Pancreas (tissue), 10 donors: ENCODE data around the gene ACBD7. TPM values are rescaled to one million over a fixed set of nuclear protein-coding genes. Genes with fewer than 3 reads are reported as not detected.

Experiments
- ATAC-seq, 4 donors: fragments of 200-7000 bp; cut with Tn5 transposase; one replicate each; pipeline versions ENCODE4 v1.8.0 to v1.9.1; 2020; ENCODE audit warnings: mild to moderate bottlenecking in 4 of 4, moderate library complexity in 4 of 4
- DNase-seq, 6 donors: peaks; one replicate each; pipeline ENCODE4 v3.0.0-alpha.2; 2020
- FAIRE-seq: peaks from 2 replicates; lab custom pipeline; 2012; peaks lifted over from hg19 to GRCh38; lab: Jason Lieb, UNC
- H3K27ac ChIP-seq, 4 donors: fragments of 200-600 bp; sonication (generic); 1 replicate in 3 of 4; 2 replicates in 1 of 4; pipeline versions ENCODE4 v1.5.0 to v1.8.0; 2020
- H3K27me3 ChIP-seq, 4 donors: fragments of 200-600 bp; one replicate each; pipeline ENCODE4 v1.8.0; 2021
- H3K36me3 ChIP-seq, 3 donors: fragments of 200-600 bp; sonication (generic) in 1 of 3; one replicate each; pipeline versions ENCODE4 v1.5.0 to v1.8.0; 2020 to 2021
- H3K4me1 ChIP-seq, 3 donors: fragments of 200-600 bp; one replicate each; pipeline ENCODE4 v1.8.0; 2021
- H3K4me3 ChIP-seq, 4 donors: fragments of 200-600 bp; sonication (generic) in 2 of 4; one replicate each; pipeline versions ENCODE4 v1.5.0 to v1.8.0; 2020 to 2021
- H3K9me3 ChIP-seq, 4 donors: fragments of 200-600 bp; one replicate each; pipeline ENCODE4 v1.8.0; 2021
- WGBS, 2 donors: extraction: QIAGEN DNeasy Blood & Tissue Kit; methylation state at CpG; one replicate each; pipeline ENCODE4 v1.1.7; 2013; 5-methylcytosine and 5-hydroxymethylcytosine counted together
- intact Hi-C, 3 donors: fragments of 100-400 bp; cut with DNase I; formaldehyde crosslinking; loops; one replicate each; pipeline versions ENCODE4 v1.11.1 to v1.14.2; 2022
- polyA plus RNA-seq, 2 donors: library from polyadenylated mRNA; stranded (reverse); fragments of 200-250 nt; gene quantifications; one replicate each; pipeline ENCODE4 v1.2.3, GENCODE V29; 2013
- total RNA-seq, 6 donors: library from RNA; stranded (reverse); fragmentation: NEBNext Ultra II Directional in 4 of 6; extraction: Animal tissue kit (Norgen Biotek cat#: 25700) in 4 of 6; gene quantifications; one replicate each; pipeline versions ENCODE4 v1.2.1 to v1.2.4, GENCODE V29; 2021 to 2023
- TF ChIP-seq, protein P1 (sequence below), 4 donors: fragments of 200-600 bp; sonication (generic) in 3 of 4; IDR thresholded peaks; one replicate each; pipeline versions ENCODE4 v1.5.0 to v1.8.0; 2021; ENCODE audit warnings: antibody characterized with exemption in 4 of 4
- donor health status: healthy with polysubstance abuse.
- donor health status: DM: no; HTN: no; CAD: no; lungs with moderate emphysema.
- donor health status: DM: no; HTN: no; CAD: no.
- donor health status: control.
- donor health status: control.
- donor health status: Bipolar disorder and iron deficiency.
- donor health status: DM: yes; HTN: yes; CAD: no.
- donor health status: DM: no; HTN: no; CAD: no.
- donor health status: DM: no; HTN: no; CAD: no.
- donor health status: DM: yes; HTN: yes; CAD: no.

Gene ACBD7
- total and polyA plus RNA-seq, 8 donors: 0.07 to 0.59 (median 0.29) TPM; not detected in 3

DNA sequence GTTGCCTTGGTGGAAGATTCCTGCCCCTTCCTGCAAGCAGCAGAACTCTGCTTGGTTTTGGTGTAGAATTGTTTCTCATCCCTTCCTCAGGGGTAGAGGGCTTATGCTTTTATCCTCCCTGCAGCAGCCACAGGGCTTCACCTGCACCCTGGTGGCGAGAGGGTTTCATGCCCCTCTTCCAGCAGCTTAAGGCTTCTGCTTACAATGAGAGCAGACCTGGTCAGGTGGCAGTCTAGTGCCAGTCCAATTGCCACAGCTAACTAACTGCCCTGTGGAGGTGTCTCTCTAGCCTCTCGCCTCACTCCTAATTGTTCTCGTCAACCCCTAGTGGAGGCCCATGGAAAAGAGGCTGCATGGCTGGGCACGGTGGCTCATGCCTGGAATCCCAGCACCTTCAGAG lies 19.3 kb downstream of the ACBD7 start:
- TF ChIP-seq, protein P1, sequence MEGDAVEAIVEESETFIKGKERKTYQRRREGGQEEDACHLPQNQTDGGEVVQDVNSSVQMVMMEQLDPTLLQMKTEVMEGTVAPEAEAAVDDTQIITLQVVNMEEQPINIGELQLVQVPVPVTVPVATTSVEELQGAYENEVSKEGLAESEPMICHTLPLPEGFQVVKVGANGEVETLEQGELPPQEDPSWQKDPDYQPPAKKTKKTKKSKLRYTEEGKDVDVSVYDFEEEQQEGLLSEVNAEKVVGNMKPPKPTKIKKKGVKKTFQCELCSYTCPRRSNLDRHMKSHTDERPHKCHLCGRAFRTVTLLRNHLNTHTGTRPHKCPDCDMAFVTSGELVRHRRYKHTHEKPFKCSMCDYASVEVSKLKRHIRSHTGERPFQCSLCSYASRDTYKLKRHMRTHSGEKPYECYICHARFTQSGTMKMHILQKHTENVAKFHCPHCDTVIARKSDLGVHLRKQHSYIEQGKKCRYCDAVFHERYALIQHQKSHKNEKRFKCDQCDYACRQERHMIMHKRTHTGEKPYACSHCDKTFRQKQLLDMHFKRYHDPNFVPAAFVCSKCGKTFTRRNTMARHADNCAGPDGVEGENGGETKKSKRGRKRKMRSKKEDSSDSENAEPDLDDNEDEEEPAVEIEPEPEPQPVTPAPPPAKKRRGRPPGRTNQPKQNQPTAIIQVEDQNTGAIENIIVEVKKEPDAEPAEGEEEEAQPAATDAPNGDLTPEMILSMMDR (IDR thresholded peaks at IDR 0.05): no peak
- no peaks in the 10 kb centered on the region for H3K4me1 ChIP-seq
- intact Hi-C loops: no loop called here

DNA sequence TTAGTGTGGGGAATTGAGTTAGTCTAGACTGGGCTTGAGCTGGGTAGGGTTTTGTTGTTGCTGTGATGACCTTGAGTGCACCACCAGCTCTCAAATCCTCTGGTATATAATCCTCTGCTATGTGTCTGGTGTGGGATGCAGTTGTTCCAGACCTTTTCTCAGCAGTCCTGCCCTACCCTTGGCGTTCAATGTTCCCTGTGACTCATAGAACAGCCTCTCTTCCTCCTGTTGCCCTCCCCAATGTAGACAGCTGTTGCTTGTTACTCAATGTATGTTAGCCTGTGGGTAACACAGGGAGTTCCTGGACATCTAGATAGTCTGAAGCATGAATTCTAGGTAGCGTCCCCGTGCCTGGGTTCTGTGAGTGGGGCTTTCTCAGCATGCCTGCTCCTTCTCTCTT lies 19.8 kb downstream of the ACBD7 start:
- Histone ChIP-seq H3K4me3 (no peak overlapping the region), H3K27me3 (no peaks in the 10 kb centered on the region), H3K4me1 (no peaks in the 10 kb centered on the region), H3K36me3 (no peaks in the 10 kb centered on the region), H3K27ac (no peak overlapping the region), H3K9me3 (no peaks in the 10 kb centered on the region)
- intact Hi-C loops: no loop called here
- no peak for FAIRE-seq
- DNase-seq: no peak
- no peak for ATAC-seq
- TF ChIP-seq, protein P1 (IDR thresholded peaks at IDR 0.05): no peak
- 83 to 87% methylated on average over 3 of the region's 3 CpGs for WGBS, 2 donors

More for the DNA sequence above, 19.3 kb downstream of the ACBD7 start:
- no peaks in the 10 kb centered on the region for H3K27me3 ChIP-seq
- DNase-seq (no peak), FAIRE-seq (no peak), ATAC-seq (no peak)
- no peak overlapping the region for H3K27ac ChIP-seq
- WGBS, 2 donors: 69 to 81% methylated on average over 4 of the region's 4 CpGs
- no peaks in the 10 kb centered on the region for H3K36me3 ChIP-seq
- H3K9me3 ChIP-seq: no peaks in the 10 kb centered on the region
- no peak overlapping the region for H3K4me3 ChIP-seq

DNA sequence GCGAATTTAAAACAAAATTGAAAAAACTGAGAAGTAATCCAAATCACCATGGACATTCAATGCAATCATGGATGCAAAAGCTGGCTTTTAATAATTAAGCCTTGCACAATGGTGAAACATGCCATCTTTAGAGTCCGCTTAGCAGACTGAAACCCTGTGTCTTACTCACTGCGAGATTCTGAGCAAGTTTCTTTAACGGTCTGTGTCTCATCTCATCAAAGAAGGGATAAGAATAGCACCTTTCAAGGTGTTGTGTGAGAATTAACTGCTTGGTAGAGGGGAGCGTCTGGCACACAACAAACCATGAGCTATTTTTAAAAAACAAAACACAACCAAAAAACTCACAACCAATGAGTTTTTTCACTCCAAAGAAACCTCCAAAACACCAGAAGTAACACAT lies 21.4 kb downstream of the ACBD7 start:
- Histone ChIP-seq H3K4me1 (no peaks in the 10 kb centered on the region), H3K9me3 (no peaks in the 10 kb centered on the region), H3K27ac (no peak overlapping the region), H3K36me3 (no peaks in the 10 kb centered on the region), H3K4me3 (no peak overlapping the region), H3K27me3 (no peaks in the 10 kb centered on the region)
- FAIRE-seq (no peak), DNase-seq (no peak), ATAC-seq (no peak)
- 75 to 88% methylated on average over 5 of the region's 5 CpGs for WGBS, 2 donors
- intact Hi-C loops: no loop called here
- TF ChIP-seq, protein P1 (IDR thresholded peaks at IDR 0.05): no peak

DNA sequence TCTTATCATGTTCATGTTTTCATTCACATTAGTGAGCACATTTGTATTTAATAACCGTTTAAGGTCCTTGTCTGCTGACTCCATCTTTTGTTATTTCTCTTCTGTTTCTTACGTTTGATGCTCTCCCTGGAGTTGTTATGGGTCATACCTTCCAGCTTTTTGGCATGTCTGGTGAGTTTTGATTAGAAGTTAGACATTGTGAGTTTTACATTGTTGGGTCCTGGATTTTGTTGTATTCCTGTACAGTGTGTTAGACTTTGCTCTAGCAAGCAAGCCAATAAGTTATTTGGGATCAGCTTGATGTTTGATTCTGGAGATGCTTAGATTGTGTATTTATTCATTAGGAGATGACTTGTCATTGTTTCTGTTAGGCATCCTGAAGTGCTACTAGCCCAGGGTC lies 27.9 kb downstream of the ACBD7 start:
- no peak for FAIRE-seq

DNA sequence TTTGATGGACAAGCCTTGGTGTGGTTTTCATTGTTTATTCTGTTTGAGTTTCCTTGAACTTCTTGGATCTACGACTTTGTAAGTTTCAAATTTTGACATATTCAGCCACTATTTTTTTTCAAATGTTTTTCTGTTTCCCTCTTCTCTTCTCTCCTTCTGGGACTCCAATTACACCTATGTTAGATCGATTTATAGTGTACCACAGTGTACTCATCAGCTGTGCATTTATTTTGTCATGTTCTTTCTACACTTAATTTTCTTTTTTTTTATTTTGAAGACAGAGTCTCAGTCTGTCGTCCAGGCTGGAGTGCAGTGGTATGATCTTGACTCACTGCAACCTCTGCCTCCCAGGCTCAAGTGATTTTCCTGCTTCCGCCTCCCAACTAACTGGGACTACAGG lies 28.7 kb downstream of the ACBD7 start:
- H3K9me3 ChIP-seq: no peaks in the 10 kb centered on the region
- no peaks in the 10 kb centered on the region for H3K4me1 ChIP-seq
- WGBS, 2 donors: 78 to 84% methylated on average over 4 of the region's 4 CpGs
- DNase-seq (no peak), ATAC-seq (no peak), FAIRE-seq (no peak)
- no peak overlapping the region for H3K27ac ChIP-seq
- no peak overlapping the region for H3K4me3 ChIP-seq
- no peaks in the 10 kb centered on the region for H3K36me3 ChIP-seq
- H3K27me3 ChIP-seq: no peaks in the 10 kb centered on the region
- intact Hi-C loops: no loop called here
- TF ChIP-seq, protein P1 (IDR thresholded peaks at IDR 0.05): no peak

More for the DNA sequence above, 27.9 kb downstream of the ACBD7 start:
- Histone ChIP-seq H3K27ac (no peak overlapping the region), H3K36me3 (no peaks in the 10 kb centered on the region), H3K4me1 (no peaks in the 10 kb centered on the region), H3K27me3 (no peaks in the 10 kb centered on the region), H3K4me3 (no peak overlapping the region), H3K9me3 (no peaks in the 10 kb centered on the region)
- intact Hi-C loops: no loop called here
- WGBS, 2 donors: 68 to 77% methylated on average over 2 of the region's 2 CpGs
- DNase-seq (no peak), ATAC-seq (no peak)
- TF ChIP-seq, protein P1 (IDR thresholded peaks at IDR 0.05): no peak
